Spleen (tissue), 11 donors: ENCODE measurements around the gene CHIA. TPM values are rescaled to one million over a fixed set of nuclear protein-coding genes. Genes with fewer than 3 reads are reported as not detected.

Experiments
- polyA plus RNA-seq, 3 donors: library from polyadenylated mRNA; stranded (reverse); fragments of 200-250 nt; gene quantifications; one replicate each; pipeline ENCODE4 v1.2.1, GENCODE V29; 2013
- small RNA-seq, 4 donors: library from RNA; depleted of rRNA; stranded (forward); fragments of <200 nt; gene quantifications; one replicate each; pipeline ENCODE3, GENCODE V24; 2016
- total RNA-seq, 7 donors: library from RNA; depleted of rRNA in 3 of 7; stranded (reverse); fragments of >200 nt in 3 of 7; fragmentation: NEBNext Ultra II Directional in 4 of 7; extraction: Animal tissue kit (Norgen Biotek cat#: 25700) in 4 of 7; gene quantifications; one replicate each; pipeline versions ENCODE4 v1.1.0 to v1.2.1, GENCODE V29; 2016 to 2021
- donor health status: healthy with polysubstance abuse.
- donor health status: DM: no; HTN: no; CAD: no; lungs with moderate emphysema.
- donor health status: DM: no; HTN: no; CAD: no.
- donor health status: Bipolar disorder and iron deficiency.
- donor health status: healthy.
- donor health status: DM: no; HTN: no; CAD: no.
- donor health status: DM: yes; HTN: yes; CAD: no.

The CHIA gene
- total and polyA plus RNA-seq, 10 donors, result 0.14 TPM; not detected in 9

Small RNA genes within 50 kb of the gene (small RNA-seq; reads per million reads assigned to genes)
- gene AL356387.2, result 0 reads per million in 4 donors

Other genes with a start within 250 kb of the CHIA start
- 100 to 1,000 TPM in 3 of 7 donors, 10 to 100 TPM in 4; 64.0 to 188 (median 81.0) TPM for gene DRAM2, start 150.8 kb upstream of the CHIA start, total RNA-seq
- 100 to 1,000 TPM in 2 of 3 donors, 10 to 100 TPM in 1; 90.5 to 130 (median 105) TPM for gene DRAM2, start 150.8 kb upstream of the CHIA start, polyA plus RNA-seq
- 100 to 1,000 TPM in 4 of 7 donors, 10 to 100 TPM in 3; 90.9 to 140 (median 105) TPM for gene CEPT1, start 150.6 kb upstream of the CHIA start, total RNA-seq
- 10 to 100 TPM; 61.1 to 69.2 (median 65.4) TPM for gene CEPT1, start 150.6 kb upstream of the CHIA start, polyA plus RNA-seq
- gene DENND2D, start 90.2 kb upstream of the CHIA start, total RNA-seq, result 100 to 1,000 TPM; 127 to 182 (median 153) TPM
- 100 to 1,000 TPM in 2 of 3 donors, 10 to 100 TPM in 1; 90.3 to 106 (median 101) TPM for gene DENND2D, start 90.2 kb upstream of the CHIA start, polyA plus RNA-seq
- 10 to 100 TPM in 6 of 7 donors, 1 to 10 TPM in 1; 6.0 to 58.3 (median 25.6) TPM for gene CHI3L2, start 63.1 kb upstream of the CHIA start, total RNA-seq
- 100 to 1,000 TPM in 1 of 3 donors, 10 to 100 TPM in 2; 40.1 to 159 (median 59.2) TPM for gene CHI3L2, start 63.1 kb upstream of the CHIA start, polyA plus RNA-seq
- gene OVGP1, start 136.9 kb downstream of the CHIA start, total RNA-seq, result 10 to 100 TPM in 1 of 7 donors, 1 to 10 TPM in 6; 2.2 to 10.7 (median 3.7) TPM
- gene OVGP1, start 136.9 kb downstream of the CHIA start, polyA plus RNA-seq, result 1 to 10 TPM; 3.0 to 6.7 (median 3.5) TPM
- gene WDR77, start 158.4 kb downstream of the CHIA start, total RNA-seq, result 10 to 100 TPM; 25.4 to 36.6 (median 34.9) TPM
- gene WDR77, start 158.4 kb downstream of the CHIA start, polyA plus RNA-seq, result 10 to 100 TPM; 24.8 to 34.5 (median 31.7) TPM
- 100 to 1,000 TPM; 124 to 168 (median 143) TPM for gene ATP5PB, start 158.6 kb downstream of the CHIA start, total RNA-seq
- 100 to 1,000 TPM; 204 to 277 (median 262) TPM for gene ATP5PB, start 158.6 kb downstream of the CHIA start, polyA plus RNA-seq
- 100 to 1,000 TPM in 5 of 7 donors, 10 to 100 TPM in 2; 53.5 to 161 (median 121) TPM for gene C1orf162, start 183.1 kb downstream of the CHIA start, total RNA-seq
- gene C1orf162, start 183.1 kb downstream of the CHIA start, polyA plus RNA-seq, result 100 to 1,000 TPM in 2 of 3 donors, 10 to 100 TPM in 1; 98.9 to 132 (median 126) TPM
- 10 to 100 TPM in 1 of 7 donors, 1 to 10 TPM in 4, under 1 TPM in 2; 0.37 to 11.2 (median 7.7) TPM for gene ADORA3, start 212.8 kb downstream of the CHIA start, total RNA-seq
- 1 to 10 TPM; 2.5 to 4.9 (median 3.4) TPM for gene ADORA3, start 212.8 kb downstream of the CHIA start, polyA plus RNA-seq
- gene TMIGD3, start 212.8 kb downstream of the CHIA start, total RNA-seq, result 10 to 100 TPM in 4 of 7 donors, 1 to 10 TPM in 3; 1.6 to 33.4 (median 11.9) TPM
- gene TMIGD3, start 212.8 kb downstream of the CHIA start, polyA plus RNA-seq, result 10 to 100 TPM in 1 of 3 donors, 1 to 10 TPM in 2; 5.6 to 32.7 (median 6.2) TPM